ENCODE results near the gene GRIA1.

The GRIA1 gene

GRCh38 chr5:153779836-153780235, 289.4 kb downstream of the GRIA1 start:
- H3K27ac ChIP-seq = no peak overlapping the region
- DNase-seq = no peak
- TF ChIP-seq CTCF (IDR thresholded peaks at IDR 0.05) = no peak
- intact Hi-C loops (cut with DNase I; ENCODE audit: low total_unique reads) = no loop called here
- no peaks in the 10 kb centered on the region for H3K9me3 ChIP-seq
- no peaks in the 10 kb centered on the region for H3K36me3 ChIP-seq
- no peaks in the 10 kb centered on the region for H3K27me3 ChIP-seq
- no peaks in the 10 kb centered on the region for H3K4me1 ChIP-seq
- no peak overlapping the region for H3K4me3 ChIP-seq

- no peak for DNase-seq
- Histone ChIP-seq H3K4me1 (no peaks in the 10 kb centered on the region), H3K27me3 (no peaks in the 10 kb centered on the region), H3K27ac (no peak overlapping the region), H3K9me3 (no peaks in the 10 kb centered on the region), H3K4me3 (no peak overlapping the region), H3K36me3 (no peaks in the 10 kb centered on the region)
- intact Hi-C loops (cut with DNase I; ENCODE audit: low total_unique reads) = no loop called here
- no peak for TF ChIP-seq CTCF (IDR thresholded peaks at IDR 0.05)
Measured at GRCh38 chr5:153780876-153781705, 290.6 kb downstream of the GRIA1 start.

- no peaks in the 10 kb centered on the region for H3K36me3 ChIP-seq
- H3K9me3 ChIP-seq = no peaks in the 10 kb centered on the region
- TF ChIP-seq CTCF (IDR thresholded peaks at IDR 0.05) = no peak
- H3K4me1 ChIP-seq = no peaks in the 10 kb centered on the region
- no peak for DNase-seq
- H3K4me3 ChIP-seq = no peak overlapping the region
- H3K27me3 ChIP-seq = no peaks in the 10 kb centered on the region
- H3K27ac ChIP-seq = no peak overlapping the region
- intact Hi-C loops (cut with DNase I; ENCODE audit: low total_unique reads) = no loop called here
Measured at GRCh38 chr5:153782589-153783361, 292.3 kb downstream of the GRIA1 start.

- no peaks in the 10 kb centered on the region for H3K9me3 ChIP-seq
- intact Hi-C loops (cut with DNase I; ENCODE audit: low total_unique reads) = no loop called here
- no peak for TF ChIP-seq CTCF (IDR thresholded peaks at IDR 0.05)
Measured at GRCh38 chr5:153783362-153783658, 292.8 kb downstream of the GRIA1 start.

GRCh38 chr5:153784277-153784676, 293.8 kb downstream of the GRIA1 start:
- H3K27me3 ChIP-seq = no peaks in the 10 kb centered on the region
- intact Hi-C loops (cut with DNase I; ENCODE audit: low total_unique reads) = loop anchor here (1.0 kb wide), 1 partner anchor 22 kb away; no protein-coding TSS in a partner anchor
- no peak overlapping the region for H3K27ac ChIP-seq
- TF ChIP-seq CTCF (IDR thresholded peaks at IDR 0.05) = no peak
- H3K4me1 ChIP-seq = no peaks in the 10 kb centered on the region
- no peak for DNase-seq
- H3K36me3 ChIP-seq = no peaks in the 10 kb centered on the region
- H3K9me3 ChIP-seq = no peaks in the 10 kb centered on the region
- H3K4me3 ChIP-seq = no peak overlapping the region

More at GRCh38 chr5:153783362-153783658, 292.8 kb downstream of the GRIA1 start:
- no peak for DNase-seq
- Histone ChIP-seq H3K36me3 (no peaks in the 10 kb centered on the region), H3K4me1 (no peaks in the 10 kb centered on the region), H3K27ac (no peak overlapping the region), H3K4me3 (no peak overlapping the region), H3K27me3 (no peaks in the 10 kb centered on the region)
